ENCODE data around the gene CDK12. TPM values are rescaled to one million over a fixed set of nuclear protein-coding genes. Genes with fewer than 3 reads are reported as not detected.
A peak's percentile ranks its signal among the peaks of the same experiment; 100 is the strongest.
"Not testable (repeated sequence)": the region's sequence is repeated elsewhere in the genome, so short reads cannot be mapped to it uniquely, and the experiment has no call there.

Gene CDK12
- total RNA-seq (100 to 1,000 TPM in 4 of 5 experiments, 10 to 100 TPM in 1; 94.9 to 118 (median 112) TPM), polyA plus RNA-seq (1 to 10 TPM; 3.6 to 6.2 TPM), total RNA-seq (210 reads per million, percentile 93 among the genes with 10 or more reads in this experiment)

GRCh38 chr17:39461113-39461925, at the start of gene CDK12:
CDK12 (plus strand) TSS chr17:39461486; CDS start chr17:39462072, 586 bp downstream.
- Histone ChIP-seq H3K4me3 (ENCODE audit: low read length) (peak within 1 kb of the TSS; percentile 73), H3K36me3 (ENCODE audit: control insufficient read depth in 2 of 3, insufficient read depth in 3 of 3, low read length in 3 of 3) (peaks cover 0 to 4% (median 0%) of the 10 kb centered on the region in 3 experiments), H3K9me3 (ENCODE audit: control insufficient read depth in 2 of 3, low read length in 3 of 3) (no peaks in the 10 kb centered on the region), H3K27me3 (ENCODE audit: control insufficient read depth in 2 of 2, insufficient read depth in 2 of 2, low read length in 2 of 2) (no peaks in the 10 kb centered on the region), H3K4me1 (ENCODE audit: control insufficient read depth in 2 of 2, insufficient read depth in 2 of 2, low read length in 2 of 2) (peaks cover 8 to 13% of the 10 kb centered on the region in 2 donors), H3K27ac (ENCODE audit: low read depth, low read length) (peak within 1 kb of the TSS; percentile 89)
- ATAC-seq (peak; percentile 91), DNase-seq (peak; percentile 76 to 98 (median 95))
- H3K4me1 Mint-ChIP-seq: peaks cover 27 to 51% (median 41%) of the 10 kb centered on the region in 7 donors
- intact Hi-C loops (cut with micrococcal nuclease): loop anchor here (1.0 to 5.0 kb wide), 12 partner anchors 10 to 594 kb away; partner anchors contain the start of genes MED1 (in 2 of the 2), FBXL20 (in 1 of the 2), PGAP3 (in 1 of the 2) and PLXDC1 (in 1 of the 2)
- H3K27ac Mint-ChIP-seq: peak within 1 kb of the TSS; percentile 89 to 99 (median 97)
- H3K36me3 Mint-ChIP-seq: peaks cover 0 to 15% (median 5%) of the 10 kb centered on the region in 5 donors
- no peaks in the 10 kb centered on the region for H3K27me3 Mint-ChIP-seq
- peaks cover 0 to 5% (median 0%) of the 10 kb centered on the region in 11 donors for H3K9me3 Mint-ChIP-seq
- POLR2A ChIA-PET: interaction anchor here (0.6 to 6.4 kb wide), 12 partner anchors 10 to 607 kb away, joined by 3 to 143 read pairs (median 4); partner anchors contain the start of genes FBXL20, MED1, PGAP3 and RPL19
- CTCF ChIA-PET: interaction anchor here (0.7 kb wide), 1 partner anchor 9 kb away, joined by 3 read pairs; no protein-coding TSS in a partner anchor
- H3K4me3 Mint-ChIP-seq: peak within 1 kb of the TSS; percentile 93 to 100 (median 98)

GRCh38 chr17:39416141-39416540, 45.1 kb upstream of the CDK12 start:
- H3K4me1 Mint-ChIP-seq: no peaks in the 10 kb centered on the region
- Histone ChIP-seq H3K36me3 (ENCODE audit: control insufficient read depth in 2 of 3, insufficient read depth in 3 of 3, low read length in 3 of 3) (peaks cover 3 to 65% (median 7%) of the 10 kb centered on the region in 3 experiments), H3K27ac (ENCODE audit: low read depth, low read length) (no peak overlapping the region), H3K9me3 (ENCODE audit: control insufficient read depth in 2 of 3, low read length in 3 of 3) (no peaks in the 10 kb centered on the region), H3K4me1 (ENCODE audit: control insufficient read depth in 2 of 2, insufficient read depth in 2 of 2, low read length in 2 of 2) (no peaks in the 10 kb centered on the region), H3K4me3 (ENCODE audit: low read length) (no peak overlapping the region), H3K27me3 (ENCODE audit: control insufficient read depth in 2 of 2, insufficient read depth in 2 of 2, low read length in 2 of 2) (no peaks in the 10 kb centered on the region)
- ChIA-PET CTCF (no interaction called here), POLR2A (no interaction called here)
- H3K4me3 Mint-ChIP-seq: no peak overlapping the region
- no peaks in the 10 kb centered on the region for H3K27me3 Mint-ChIP-seq
- H3K9me3 Mint-ChIP-seq: no peaks in the 10 kb centered on the region
- no peak for DNase-seq
- no peak overlapping the region for H3K27ac Mint-ChIP-seq
- no peak for ATAC-seq
- intact Hi-C loops (cut with micrococcal nuclease): no loop called here
- peaks cover 10 to 23% (median 14%) of the 10 kb centered on the region in 5 donors for H3K36me3 Mint-ChIP-seq

GRCh38 chr17:39429600-39429999, 31.7 kb upstream of the CDK12 start:
- Mint-ChIP-seq H3K27me3 (no peaks in the 10 kb centered on the region), H3K9me3 (no peaks in the 10 kb centered on the region), H3K27ac (no peak overlapping the region), H3K36me3 (peaks cover 3 to 28% (median 13%) of the 10 kb centered on the region in 5 donors), H3K4me3 (no peak overlapping the region), H3K4me1 (no peaks in the 10 kb centered on the region)
- intact Hi-C loops (cut with micrococcal nuclease): no loop called here
- ChIA-PET POLR2A (no interaction called here), CTCF (interaction anchor here (0.6 kb wide), 1 partner anchor 118 kb away, joined by 3 read pairs; no protein-coding TSS in a partner anchor)
- no peaks in the 10 kb centered on the region for H3K4me1 ChIP-seq (ENCODE audit: control insufficient read depth in 2 of 2, insufficient read depth in 2 of 2, low read length in 2 of 2)
- H3K9me3 ChIP-seq (ENCODE audit: control insufficient read depth in 2 of 3, low read length in 3 of 3): no peaks in the 10 kb centered on the region
- H3K36me3 ChIP-seq (ENCODE audit: control insufficient read depth in 2 of 3, insufficient read depth in 3 of 3, low read length in 3 of 3): peaks cover 10 to 78% (median 11%) of the 10 kb centered on the region in 3 experiments
- no peaks in the 10 kb centered on the region for H3K27me3 ChIP-seq (ENCODE audit: control insufficient read depth in 2 of 2, insufficient read depth in 2 of 2, low read length in 2 of 2)
- no peak for DNase-seq
- no peak overlapping the region for H3K27ac ChIP-seq (ENCODE audit: low read depth, low read length)
- H3K4me3 ChIP-seq (ENCODE audit: low read length): no peak overlapping the region
- ATAC-seq: no peak

- ATAC-seq; H3K27me3 Mint-ChIP-seq; H3K4me3 Mint-ChIP-seq; H3K27ac ChIP-seq (ENCODE audit: low read depth, low read length); H3K9me3 ChIP-seq (ENCODE audit: control insufficient read depth in 2 of 3, low read length in 3 of 3); CTCF ChIA-PET; H3K27ac Mint-ChIP-seq; H3K4me1 ChIP-seq (ENCODE audit: control insufficient read depth in 2 of 2, insufficient read depth in 2 of 2, low read length in 2 of 2); H3K4me3 ChIP-seq (ENCODE audit: low read length); H3K9me3 Mint-ChIP-seq; DNase-seq; H3K27me3 ChIP-seq (ENCODE audit: control insufficient read depth in 2 of 2, insufficient read depth in 2 of 2, low read length in 2 of 2): not testable (repeated sequence)
- H3K36me3 Mint-ChIP-seq: peaks cover 0 to 45% (median 28%) of the 10 kb centered on the region in 5 donors
- intact Hi-C loops (cut with micrococcal nuclease): loop anchor here in 1 of 2 donors (5.0 kb wide), 1 partner anchor 52 kb away; no protein-coding TSS in a partner anchor
- POLR2A ChIA-PET: interaction anchor here (0.6 kb wide), 1 partner anchor 11 kb away, joined by 6 read pairs; the partner anchor contains the start of gene MED1
- H3K4me1 Mint-ChIP-seq: peaks cover 3 to 12% (median 8%) of the 10 kb centered on the region in 7 donors
- H3K36me3 ChIP-seq (ENCODE audit: control insufficient read depth in 2 of 3, insufficient read depth in 3 of 3, low read length in 3 of 3): peaks cover 6 to 78% (median 8%) of the 10 kb centered on the region in 3 experiments
These were observed 21.4 kb upstream of the CDK12 start for GRCh38 chr17:39439868-39440267.

- H3K36me3 Mint-ChIP-seq: peaks cover 0 to 53% (median 28%) of the 10 kb centered on the region in 5 donors
- peaks cover 6 to 83% (median 13%) of the 10 kb centered on the region in 3 experiments for H3K36me3 ChIP-seq (ENCODE audit: control insufficient read depth in 2 of 3, insufficient read depth in 3 of 3, low read length in 3 of 3)
These were observed 18.0 kb upstream of the CDK12 start for GRCh38 chr17:39443326-39443725.

GRCh38 chr17:39447561-39447960, 13.7 kb upstream of the CDK12 start:
- no peak overlapping the region for H3K27ac ChIP-seq (ENCODE audit: low read depth, low read length)
- no peak for DNase-seq
- peaks cover 7 to 44% (median 37%) of the 10 kb centered on the region in 7 donors for H3K4me1 Mint-ChIP-seq

More at GRCh38 chr17:39443326-39443725, 18.0 kb upstream of the CDK12 start:
- no peak for DNase-seq
- Histone ChIP-seq H3K4me3 (ENCODE audit: low read length) (no peak overlapping the region), H3K4me1 (ENCODE audit: control insufficient read depth in 2 of 2, insufficient read depth in 2 of 2, low read length in 2 of 2) (no peaks in the 10 kb centered on the region), H3K9me3 (ENCODE audit: control insufficient read depth in 2 of 3, low read length in 3 of 3) (no peaks in the 10 kb centered on the region), H3K27ac (ENCODE audit: low read depth, low read length) (no peak overlapping the region), H3K27me3 (ENCODE audit: control insufficient read depth in 2 of 2, insufficient read depth in 2 of 2, low read length in 2 of 2) (no peaks in the 10 kb centered on the region)
- intact Hi-C loops (cut with micrococcal nuclease): loop anchor here in 1 of 2 donors (5.0 kb wide), 1 partner anchor 49 kb away; no protein-coding TSS in a partner anchor
- CTCF ChIA-PET: interaction anchor here (0.7 kb wide), 1 partner anchor 441 kb away, joined by 3 read pairs; no protein-coding TSS in a partner anchor
- Mint-ChIP-seq H3K4me3 (no peak overlapping the region), H3K27me3 (no peaks in the 10 kb centered on the region), H3K9me3 (peaks cover 0 to 2% (median 0%) of the 10 kb centered on the region in 11 donors), H3K27ac (no peak overlapping the region), H3K4me1 (peaks cover 1 to 22% (median 17%) of the 10 kb centered on the region in 7 donors)
- POLR2A ChIA-PET: no interaction called here
- ATAC-seq: no peak

More at GRCh38 chr17:39447561-39447960, 13.7 kb upstream of the CDK12 start:
- Mint-ChIP-seq H3K36me3 (peaks cover 0 to 25% (median 15%) of the 10 kb centered on the region in 5 donors), H3K27ac (no peak overlapping the region), H3K9me3 (no peaks in the 10 kb centered on the region), H3K27me3 (no peaks in the 10 kb centered on the region), H3K4me3 (no peak overlapping the region)
- ChIA-PET POLR2A (interaction anchor here (6.7 kb wide), 1 partner anchor 15 kb away, joined by 143 read pairs; the partner anchor contains the start of gene CDK12), CTCF (interaction anchor here (0.6 kb wide), 1 partner anchor 211 kb away, joined by 6 read pairs; no protein-coding TSS in a partner anchor)
- ATAC-seq: no peak
- intact Hi-C loops (cut with micrococcal nuclease): no loop called here
- peaks cover 8 to 12% of the 10 kb centered on the region in 2 donors for H3K4me1 ChIP-seq (ENCODE audit: control insufficient read depth in 2 of 2, insufficient read depth in 2 of 2, low read length in 2 of 2)
- no peaks in the 10 kb centered on the region for H3K27me3 ChIP-seq (ENCODE audit: control insufficient read depth in 2 of 2, insufficient read depth in 2 of 2, low read length in 2 of 2)
- H3K4me3 ChIP-seq (ENCODE audit: low read length): no peak overlapping the region
- H3K36me3 ChIP-seq (ENCODE audit: control insufficient read depth in 2 of 3, insufficient read depth in 3 of 3, low read length in 3 of 3): peaks cover 0 to 45% (median 9%) of the 10 kb centered on the region in 3 experiments
- H3K9me3 ChIP-seq (ENCODE audit: control insufficient read depth in 2 of 3, low read length in 3 of 3): no peaks in the 10 kb centered on the region
